Activated CD4-positive, alpha-beta T cell treated with anti-CD3 and anti-CD28 coated beads, Interleukin-2, amount 50 U/mL, for 48 hours (primary cell): ENCODE data around the gene STAG2.
A peak's percentile ranks its signal among the peaks of the same experiment; 100 is the strongest.
"Not testable (repeated sequence)": the region's sequence is repeated elsewhere in the genome, so short reads cannot be mapped to it uniquely, and the experiment has no call there.

ENCODE experiments used
- DNase-seq, 2 experiments: peaks; one replicate each; pipeline ENCODE4 v3.0.0-alpha.2; 2020

Gene STAG2

DNA sequence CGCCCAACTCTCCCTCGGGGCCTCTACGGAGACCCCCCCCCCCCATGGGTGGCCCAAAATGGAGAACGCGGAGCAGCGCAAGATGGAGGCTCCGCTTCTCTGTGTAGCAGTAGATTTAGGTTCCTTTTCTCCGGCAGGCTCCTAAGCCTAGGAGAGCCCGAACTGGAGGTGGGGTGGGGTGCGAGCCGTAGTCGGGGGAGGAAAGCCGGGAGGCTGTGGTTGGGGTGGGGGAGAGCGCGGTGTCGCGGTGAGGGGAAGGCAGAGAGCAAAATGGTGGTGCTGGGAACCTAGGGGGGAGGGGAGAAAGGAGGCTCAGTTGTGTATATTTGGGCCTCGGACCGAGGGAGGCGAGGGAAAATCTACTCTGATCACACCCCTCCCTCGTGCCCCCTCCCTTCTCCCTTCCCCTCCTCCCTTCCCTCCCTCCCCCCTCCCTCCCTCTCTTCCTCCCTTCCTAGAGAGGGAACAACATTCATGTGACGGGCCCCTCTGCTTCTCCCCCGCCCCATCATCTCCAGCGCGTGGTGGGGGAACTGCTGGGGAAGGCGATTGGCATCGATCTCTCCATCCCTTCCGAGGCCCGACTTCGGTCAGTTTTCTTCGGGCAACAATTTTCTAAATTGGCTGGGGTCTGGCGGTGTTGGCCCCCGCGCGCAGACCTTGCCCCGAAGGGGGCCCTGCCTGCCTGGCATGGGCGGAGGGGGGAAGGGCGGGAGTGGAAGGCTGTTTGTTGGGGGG lies at the start of gene STAG2:
Gene STAG2 (plus strand): TSS at position 439 of the 738 bp plus-strand sequence. CDS start 60,922 bp downstream, outside the sequence.
- DNase-seq, result peak; percentile 61 to 71

DNA sequence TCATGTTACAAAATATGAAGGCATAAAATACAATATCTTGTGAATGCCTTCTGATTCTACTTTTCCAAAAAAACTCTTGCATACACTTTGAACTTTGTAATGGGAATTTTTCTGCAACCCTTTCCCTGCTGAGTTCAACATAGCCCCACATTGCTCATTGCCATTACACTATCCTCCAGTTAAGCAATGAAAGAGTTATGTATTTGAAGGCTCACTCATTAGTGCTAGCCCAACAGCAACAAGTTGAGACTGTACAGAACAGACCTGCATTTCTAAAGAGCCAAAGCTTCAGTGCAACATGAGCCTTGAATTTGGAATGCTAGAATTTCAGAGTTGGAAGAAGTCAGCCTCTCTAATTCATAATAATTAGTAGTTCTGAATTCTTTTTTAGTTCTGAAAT lies 44.4 kb upstream of the STAG2 start:
- no peak for DNase-seq

DNA sequence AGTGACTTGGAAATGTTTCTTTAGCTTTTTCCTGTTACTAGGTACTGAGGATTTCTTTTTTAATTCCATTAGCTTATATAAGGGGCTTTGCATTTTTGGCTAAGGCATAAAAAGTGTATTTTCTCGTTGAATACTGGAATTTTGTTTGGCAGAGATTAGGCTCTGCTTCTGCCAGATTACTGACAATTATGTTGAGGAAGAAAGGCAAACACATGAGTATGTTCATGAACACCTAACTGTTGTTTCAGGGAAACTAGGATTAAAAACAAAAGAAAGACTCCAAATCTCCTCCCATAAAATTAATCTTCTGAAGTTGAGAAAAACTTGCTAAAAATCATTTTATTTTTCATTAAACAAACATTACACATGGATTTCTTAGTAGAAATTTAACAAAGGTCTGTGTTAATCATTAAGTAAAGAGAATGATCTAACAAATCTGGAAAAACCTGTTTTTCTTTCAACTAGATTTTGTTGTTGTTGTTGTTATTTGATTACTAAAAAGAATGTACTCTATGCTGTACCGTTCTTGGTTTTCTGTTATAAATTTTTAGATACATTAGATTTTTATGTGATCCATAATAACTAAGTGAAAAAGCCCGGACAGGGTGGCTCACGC lies 43.3 kb upstream of the STAG2 start:
- DNase-seq, result no peak

DNA sequence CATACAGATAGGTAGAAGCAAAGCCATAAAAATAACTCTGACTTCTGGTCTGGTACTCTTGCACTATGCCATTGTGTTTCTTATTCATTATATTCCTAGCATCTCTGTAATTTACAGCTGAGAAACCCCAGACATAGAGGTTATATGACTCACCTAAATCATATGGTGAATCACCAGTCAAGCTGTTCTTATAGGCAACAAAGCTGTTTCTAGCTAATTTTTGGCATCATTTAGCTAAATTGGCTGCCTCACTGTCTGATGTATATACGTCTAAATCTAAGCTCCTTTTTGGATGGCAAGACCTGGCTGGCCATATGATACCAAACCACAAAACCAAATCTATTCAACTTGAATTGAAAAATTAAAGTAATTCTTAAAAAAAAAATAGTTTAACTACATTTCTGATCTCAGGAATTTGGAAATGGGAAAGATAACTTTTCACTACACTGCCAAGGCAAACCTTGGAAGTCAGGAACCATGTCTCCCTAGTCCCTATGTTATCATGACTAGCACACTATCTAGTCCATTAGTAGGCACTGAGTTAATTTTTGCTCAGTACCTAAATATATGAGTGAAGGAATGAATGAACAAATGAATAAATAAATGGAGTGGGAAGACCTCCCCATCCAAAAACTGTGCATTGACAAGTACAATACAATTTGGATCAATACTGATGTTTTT lies 41.3 kb upstream of the STAG2 start:
- no peak for DNase-seq

DNA sequence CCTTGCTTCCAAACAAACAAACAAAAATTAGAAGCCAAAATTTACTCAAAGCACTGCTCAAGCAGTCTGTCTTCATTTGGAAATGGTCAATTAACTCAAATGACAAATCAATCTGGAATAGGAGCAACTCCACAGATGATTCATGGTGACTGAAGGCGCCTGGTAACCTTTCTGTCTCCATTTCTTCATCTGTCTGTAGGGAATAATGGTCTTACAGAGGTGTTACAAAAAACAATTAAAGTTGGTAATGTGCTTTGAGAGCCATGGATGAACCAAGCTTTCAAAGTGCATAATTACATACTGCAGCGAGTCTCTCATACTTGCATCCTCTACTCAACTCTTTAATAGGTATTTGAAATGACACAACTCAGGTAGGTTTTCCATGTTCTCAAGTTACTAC lies 38.3 kb upstream of the STAG2 start:
- DNase-seq, result no peak

DNA sequence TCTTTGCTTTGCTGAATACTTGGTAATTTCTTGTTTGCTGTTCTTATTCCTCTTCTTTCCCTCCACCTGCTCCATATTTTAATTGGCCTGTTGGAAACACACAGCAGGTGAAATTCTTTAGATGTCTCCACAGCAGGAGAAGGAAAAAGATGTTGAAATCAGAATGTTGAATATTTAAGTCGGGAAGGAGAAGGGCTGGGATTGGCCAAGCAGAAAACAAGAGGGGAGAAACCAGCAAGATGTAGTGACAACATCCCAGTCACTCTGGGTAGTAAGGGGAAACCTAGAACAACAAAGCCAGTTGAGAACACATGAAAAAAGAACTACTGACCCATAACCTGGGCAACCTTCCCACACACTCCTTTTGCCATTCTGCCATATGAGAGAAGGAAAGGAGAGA lies 37.3 kb upstream of the STAG2 start:
- no peak for DNase-seq

DNA sequence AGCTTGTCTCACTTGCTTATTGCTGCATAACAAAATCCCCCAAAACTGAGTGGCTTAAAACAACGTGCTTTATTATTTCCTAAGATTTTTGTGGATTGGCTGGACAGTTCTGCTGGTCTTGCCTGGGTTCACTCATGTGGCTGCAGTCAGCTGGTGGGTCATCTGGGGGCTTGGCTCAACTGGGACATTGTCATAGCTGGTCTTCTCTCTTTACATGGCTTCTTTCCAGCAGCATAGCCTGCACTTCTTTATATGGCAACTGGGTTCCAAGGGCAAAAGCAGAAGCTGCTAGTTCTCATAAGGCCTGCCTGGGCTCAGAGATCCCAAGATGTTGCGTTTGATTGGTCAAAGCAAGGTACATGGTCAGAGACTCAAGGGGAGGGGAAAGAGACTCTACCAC lies 33.7 kb upstream of the STAG2 start:
- no peak for DNase-seq

DNA sequence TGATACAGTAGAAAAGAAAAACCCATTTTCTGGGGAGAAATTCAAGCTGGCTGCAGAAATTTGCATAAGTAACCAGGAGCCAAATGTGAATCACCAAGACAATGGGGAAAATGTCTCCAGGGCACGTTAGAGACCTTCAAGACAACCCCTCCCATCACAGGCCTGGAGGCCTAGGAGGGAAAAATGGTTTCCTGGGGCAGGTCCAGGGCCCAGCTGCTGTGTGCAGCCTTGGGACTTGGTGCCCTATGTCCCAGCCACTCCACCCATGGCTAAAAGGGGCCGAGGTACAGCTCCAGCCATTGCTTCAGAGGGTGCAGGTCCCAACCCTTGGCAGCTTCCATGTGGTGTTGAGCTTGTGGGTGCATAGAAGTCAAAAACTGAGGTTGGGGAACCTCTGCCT lies 29.5 kb upstream of the STAG2 start:
- DNase-seq, result not testable (repeated sequence)

DNA sequence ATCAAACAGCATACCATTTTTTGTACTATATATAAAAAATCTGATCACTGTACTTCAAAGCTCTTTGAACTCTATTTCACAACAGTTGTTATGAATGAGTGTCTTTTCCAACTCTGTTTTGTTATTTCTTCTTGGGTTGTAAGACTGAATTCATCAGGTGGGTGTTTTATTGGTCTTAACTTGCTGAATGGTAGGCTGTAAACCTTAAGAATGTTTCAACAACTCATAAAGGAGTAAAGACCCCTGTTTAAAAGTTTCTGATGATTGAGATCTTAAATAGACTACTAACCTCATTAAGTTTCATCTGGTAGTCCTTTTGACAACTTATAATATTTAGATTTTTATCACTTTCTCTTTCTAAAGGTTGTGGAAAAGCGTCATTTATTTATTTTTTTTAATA lies 18.4 kb upstream of the STAG2 start:
- no peak for DNase-seq

DNA sequence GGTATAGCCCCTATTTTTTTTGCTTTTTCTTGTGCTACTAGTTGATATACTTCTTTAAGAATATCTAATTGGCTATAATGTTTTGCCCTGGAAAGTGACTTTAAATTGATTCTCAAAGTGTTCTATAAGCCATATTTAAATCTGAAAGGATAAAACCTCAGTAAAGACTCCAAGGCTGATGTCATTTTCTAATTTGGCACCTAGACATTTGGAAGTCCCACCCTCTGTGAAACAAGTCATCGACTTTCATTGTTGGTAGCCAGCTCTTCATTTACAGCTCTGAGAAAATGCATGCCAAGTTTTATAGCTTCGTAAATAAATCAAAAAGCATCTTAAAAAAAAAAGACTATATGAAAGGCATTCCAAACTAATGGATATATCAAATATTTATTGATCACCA lies 18.0 kb upstream of the STAG2 start:
- DNase-seq, result no peak

DNA sequence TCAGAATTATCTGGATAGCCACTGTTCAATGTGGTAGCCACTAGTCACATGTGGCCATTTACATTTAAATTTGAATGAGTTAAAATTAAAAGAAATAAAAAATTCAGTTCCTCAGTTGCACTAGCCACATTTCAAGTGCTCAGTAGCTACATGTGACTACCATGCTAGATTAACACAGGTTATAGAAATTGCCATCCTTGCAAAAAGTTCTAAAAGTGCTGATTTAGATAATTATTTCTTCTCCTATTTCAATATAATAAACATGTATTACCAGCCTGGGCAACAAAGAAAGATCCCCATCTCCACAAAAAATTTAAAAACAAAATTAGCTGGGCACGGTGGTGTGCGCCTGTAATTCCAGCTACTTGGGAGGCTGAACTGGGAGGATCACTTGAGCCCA lies 11.7 kb upstream of the STAG2 start:
- DNase-seq, result no peak

DNA sequence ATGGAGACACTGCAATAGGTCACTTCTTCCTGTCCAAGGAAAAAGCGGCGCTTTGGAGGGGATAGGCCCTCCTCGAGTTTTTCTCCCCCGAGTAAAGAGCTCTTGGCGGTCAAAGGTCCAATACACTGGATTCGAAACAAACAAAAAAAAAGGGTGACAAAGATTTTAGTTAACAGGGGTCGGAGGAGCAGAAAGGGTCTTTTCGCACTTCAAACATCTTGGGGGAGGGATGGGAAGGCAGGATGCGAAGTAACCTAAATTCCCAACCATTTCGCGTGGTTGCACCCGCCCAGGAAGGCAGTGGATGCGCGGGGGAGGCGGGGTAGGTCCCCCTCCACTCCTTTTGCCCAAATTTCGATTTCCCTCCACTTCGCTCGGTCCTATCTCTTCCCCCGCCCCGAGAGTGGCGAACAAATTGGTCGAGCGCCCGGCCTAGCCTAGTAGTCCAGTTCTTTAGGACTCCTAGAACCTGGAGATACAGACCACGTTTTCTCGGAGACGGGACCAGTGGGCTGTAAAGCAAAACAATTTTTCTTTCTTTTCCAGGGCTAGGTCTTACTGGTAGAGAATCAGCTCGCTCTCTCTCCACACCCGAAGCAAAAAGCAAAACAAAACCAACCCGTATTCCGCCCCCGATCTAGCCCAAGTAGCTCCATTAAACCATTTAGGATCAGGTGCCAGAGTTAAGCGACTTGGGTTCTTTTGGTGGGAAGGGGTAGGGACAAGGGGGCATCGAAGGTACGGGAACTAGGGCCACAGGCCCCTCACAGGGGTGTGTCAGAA lies 2.0 kb upstream of the STAG2 start:
- peak; percentile 8 to 28 for DNase-seq

DNA sequence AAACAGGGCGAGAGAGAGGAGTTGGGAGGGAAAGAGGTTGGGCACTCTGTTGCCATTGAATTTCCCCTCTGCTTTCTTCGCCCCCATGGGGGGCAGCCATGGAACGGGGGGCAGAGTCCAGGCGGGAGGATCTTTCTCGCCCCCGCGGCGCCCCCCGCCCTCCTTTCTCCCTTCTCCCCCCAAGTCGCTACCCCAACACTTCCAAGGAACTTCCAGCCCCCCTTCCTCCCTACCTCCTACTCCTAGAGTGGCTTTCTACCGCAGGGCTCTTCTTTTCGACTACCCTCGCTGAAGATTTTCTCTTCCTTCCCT lies 594 bp upstream of the STAG2 start:
- no peak for DNase-seq

DNA sequence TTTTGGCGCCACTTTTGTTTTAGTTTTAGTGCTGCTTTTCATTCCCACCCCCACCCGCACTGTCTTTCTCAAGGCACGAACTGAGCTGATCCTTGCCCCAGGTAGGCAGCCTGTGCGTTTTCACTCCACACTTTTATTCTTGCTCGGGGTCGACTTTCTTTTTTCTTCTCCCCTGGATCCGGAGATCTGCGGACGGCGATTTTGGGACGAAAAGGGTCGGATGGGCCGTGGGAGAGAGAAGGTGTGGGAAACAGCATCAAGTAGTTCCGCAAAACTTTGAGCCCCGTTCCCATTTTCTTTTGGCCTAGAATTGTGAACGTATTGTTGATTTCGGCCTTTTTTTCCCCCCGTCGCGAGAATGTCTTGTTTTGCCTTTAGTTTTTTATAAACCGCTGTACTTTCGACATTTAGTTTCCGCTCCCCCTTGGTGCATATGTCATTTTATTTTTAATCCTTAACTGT lies 531 bp downstream of the STAG2 start:
- no peak for DNase-seq

DNA sequence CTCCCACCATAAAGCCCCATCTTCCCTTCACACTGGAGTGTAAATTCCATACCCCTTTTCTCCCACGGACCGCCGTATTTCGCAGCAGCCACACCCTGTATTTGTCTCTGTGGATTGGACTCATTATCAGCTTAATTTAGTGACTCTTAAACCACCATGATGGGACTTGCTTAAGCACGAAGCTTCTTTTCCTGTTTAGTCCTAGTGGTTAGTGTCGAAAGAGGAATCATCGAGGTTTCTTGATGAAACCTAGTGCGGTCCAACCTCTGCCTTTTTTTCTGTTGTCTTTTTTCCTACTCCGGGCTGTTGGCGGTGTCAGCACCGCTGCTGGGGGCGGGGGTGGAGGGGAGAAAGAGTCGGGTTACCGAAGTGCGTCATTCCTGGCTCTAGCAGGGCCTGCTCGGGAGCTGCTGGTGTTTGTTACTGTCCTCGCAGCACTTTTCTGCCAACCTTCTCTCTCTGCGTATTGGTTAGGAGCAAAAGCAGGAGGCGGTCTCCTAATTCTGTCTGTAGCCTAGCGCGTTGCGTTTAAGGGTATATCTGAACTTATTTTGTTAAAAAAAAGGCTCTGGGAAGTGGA lies 1.4 kb downstream of the STAG2 start:
- DNase-seq, result peak; percentile 80 to 86

DNA sequence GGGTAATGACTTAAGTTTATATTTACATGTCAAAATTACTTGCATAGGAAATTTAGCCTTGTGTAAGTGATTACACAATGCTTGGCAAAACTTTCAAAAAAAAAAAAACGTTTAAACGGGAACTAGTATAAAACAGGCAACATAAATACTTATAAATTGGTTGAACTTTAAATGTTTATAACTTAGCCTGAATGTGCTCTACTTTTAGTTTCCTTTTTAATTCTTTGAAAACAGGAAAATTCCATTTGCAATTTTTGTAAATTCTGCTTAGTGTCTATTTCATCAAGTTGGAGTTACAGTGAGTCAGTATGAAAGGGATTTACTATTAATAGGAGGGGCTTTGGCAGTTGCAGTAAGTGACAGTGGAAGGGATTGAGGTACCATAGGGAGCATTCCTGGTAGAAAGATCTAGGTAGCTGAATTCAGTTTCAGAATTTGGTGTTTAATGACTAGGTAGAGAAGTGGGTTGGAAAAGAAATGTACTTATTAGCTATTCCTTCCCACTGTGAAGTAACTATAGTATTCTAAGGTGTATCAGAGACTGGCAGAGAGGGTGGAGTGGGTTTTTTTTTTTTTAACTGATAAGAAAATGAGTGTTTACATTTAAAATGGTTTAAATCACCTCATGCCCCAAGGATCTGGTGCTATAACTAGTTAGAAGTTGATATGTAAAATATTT lies 2.8 kb downstream of the STAG2 start:
- no peak for DNase-seq

DNA sequence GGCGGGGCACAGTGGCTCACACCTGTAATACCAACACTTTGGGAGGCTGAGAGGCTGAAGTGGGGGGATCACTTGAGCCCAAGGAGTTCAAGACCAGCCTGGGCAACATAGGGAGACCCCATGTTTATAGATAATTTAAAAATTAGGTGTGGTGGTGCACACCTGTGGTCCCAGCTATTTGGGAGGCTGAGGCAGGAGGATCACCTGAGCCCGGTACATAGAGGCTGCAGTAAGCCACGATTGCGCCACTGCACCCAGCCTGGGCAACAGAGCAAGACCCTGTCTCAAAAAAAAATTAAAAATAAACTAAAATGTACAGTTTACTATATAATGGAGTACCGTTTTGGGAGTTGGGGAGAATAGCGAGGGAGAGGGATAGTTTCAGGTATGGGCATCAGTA lies 4.2 kb downstream of the STAG2 start:
- DNase-seq, result no peak

DNA sequence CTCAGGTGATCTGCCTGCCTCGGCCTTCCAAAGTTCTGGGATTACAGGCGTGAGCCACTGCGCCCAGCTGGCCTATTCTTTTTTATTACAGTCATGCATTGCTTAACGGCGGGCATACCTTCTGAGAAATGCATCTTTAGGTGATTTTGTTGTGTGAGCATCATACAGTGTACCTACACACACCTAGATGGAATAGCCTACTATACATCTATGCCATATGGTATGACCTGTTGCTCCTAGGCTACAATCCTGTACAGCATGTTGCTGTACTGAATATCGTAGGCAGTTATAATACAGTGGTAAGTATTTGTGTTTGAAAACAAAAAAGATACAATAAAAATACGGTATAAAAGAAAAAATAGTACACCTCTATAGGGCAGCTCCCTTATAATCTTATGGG lies 6.0 kb downstream of the STAG2 start:
- no peak for DNase-seq

DNA sequence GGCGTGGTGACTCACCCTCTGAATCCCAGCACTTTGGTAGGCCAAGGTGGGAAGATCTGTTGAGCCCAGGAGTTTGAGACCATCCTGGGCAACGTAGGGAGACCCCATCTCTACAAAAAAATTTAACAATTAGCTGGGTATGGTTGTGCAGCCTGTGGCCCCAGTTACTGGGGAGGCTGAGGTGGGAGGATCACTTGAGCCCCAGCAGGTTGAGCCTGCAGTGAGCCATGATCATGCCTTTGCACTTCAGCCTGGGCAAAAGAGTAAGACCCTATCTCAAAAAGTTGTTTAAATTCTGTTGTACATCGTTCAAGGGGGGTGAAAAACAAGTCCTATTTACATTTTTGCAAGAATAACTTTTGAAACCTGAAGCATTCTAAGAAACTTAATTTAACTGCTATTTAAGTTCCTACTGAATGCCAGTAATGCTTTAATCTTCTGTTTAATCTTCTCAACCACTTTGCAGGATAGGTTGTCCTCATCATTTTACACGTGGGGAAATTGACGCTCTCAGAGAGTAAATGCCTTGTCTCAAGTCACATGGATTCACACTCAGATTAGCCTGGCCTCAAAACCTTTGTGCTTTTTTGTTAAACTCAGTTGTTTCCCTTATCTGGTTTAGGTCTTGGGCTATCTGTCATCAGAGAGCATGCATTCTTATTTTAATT lies 7.0 kb downstream of the STAG2 start:
- DNase-seq, result no peak

DNA sequence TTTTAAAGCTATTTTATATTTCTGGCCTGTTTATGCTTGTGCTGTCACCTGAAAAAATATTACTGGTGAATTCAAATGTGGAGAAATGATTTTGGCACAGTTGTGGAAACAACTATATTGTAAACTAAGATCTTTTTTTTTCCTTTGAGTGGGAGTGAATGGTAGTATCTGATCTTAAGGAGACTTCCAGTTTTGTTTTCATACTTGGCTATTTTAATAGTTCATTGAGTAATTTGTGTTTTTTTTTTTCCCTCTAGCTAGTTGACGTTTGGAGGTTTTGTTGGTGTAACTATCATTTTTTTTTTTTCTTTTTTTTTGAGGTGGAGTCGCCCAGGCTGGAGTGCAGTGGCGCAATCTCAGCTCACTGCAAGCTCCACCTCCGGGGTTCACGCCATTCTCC lies 10.5 kb downstream of the STAG2 start:
- no peak for DNase-seq

DNA sequence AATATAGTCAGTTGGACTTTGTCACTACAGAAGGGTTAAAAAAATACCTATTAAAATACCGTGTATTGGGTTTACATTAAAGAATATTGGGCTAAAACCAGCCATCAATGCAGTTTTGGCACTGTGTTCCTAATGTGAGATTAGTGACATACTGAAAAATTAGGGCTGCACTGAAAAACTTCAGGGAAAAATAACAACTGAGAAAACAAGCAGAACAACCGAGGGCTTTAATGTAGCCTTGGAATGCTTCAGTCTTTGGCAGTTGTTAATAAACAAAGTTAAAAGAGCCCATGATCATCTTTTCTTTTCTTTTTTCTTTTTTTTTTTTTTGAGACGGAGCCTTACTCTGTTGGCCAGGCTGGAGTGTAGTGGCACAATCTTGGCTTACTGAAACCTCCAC lies 12.4 kb downstream of the STAG2 start:
- DNase-seq, result no peak

DNA sequence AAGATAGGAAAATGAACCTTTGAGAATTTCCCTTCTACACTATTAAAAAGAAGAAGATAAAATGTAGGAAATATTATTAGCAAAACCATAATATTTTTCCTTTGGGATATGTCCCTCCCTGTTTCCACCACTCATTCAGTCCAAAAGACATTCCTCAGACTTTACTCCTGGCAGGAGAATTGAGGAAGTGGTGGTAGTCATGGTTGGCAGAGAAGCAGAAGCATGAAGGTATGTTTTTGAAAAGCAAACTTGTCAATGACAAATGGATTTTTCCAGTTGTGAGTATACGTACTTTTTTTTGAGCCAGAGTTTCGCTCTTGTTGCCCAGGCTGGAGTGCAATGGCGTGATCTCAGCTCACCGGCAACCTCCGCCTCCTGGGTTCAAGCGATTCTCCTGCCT lies 13.7 kb downstream of the STAG2 start:
- DNase-seq, result no peak
